HepG2 (cell line): ENCODE results near the gene FHIT. TPM values are rescaled to one million over a fixed set of nuclear protein-coding genes. Genes with fewer than 3 reads are reported as not detected.

Experiments used
- ATAC-seq: fragments of 200-7000 bp; cut with Tn5 transposase; 3 replicates; pipeline ENCODE4 v1.9.1; 2020; ENCODE audit warnings: mild to moderate bottlenecking, moderate library complexity
- BruUV-seq: library from RNA; stranded (reverse); fragments of 400-500 nt; replicated peaks from 2 replicates; lab custom pipeline; 2021; lab: Mats Ljungman, UMichigan
- CTCF ChIA-PET: fragments of 300-600 bp; formaldehyde crosslinking; extraction: SDS; loops from one replicate; lab custom pipeline; 2021; ENCODE audit warnings: low total read pairs, inconsistent platforms, low intra/inter-chr PET ratio; lab: Yijun Ruan, JAX
- POLR2A ChIA-PET: fragments of 350-600 bp; sonication (Branson Sonifier 250); formaldehyde crosslinking; loops from one replicate; lab custom pipeline; 2020; ENCODE audit warnings: antibody characterized with exemption, inconsistent platforms; lab: Yijun Ruan, JAX
- DNase-seq: peaks from one replicate; pipeline ENCODE4 v3.0.0-alpha.2; 2015; ENCODE audit warnings: low spot score
- FAIRE-seq: peaks from 3 replicates; lab custom pipeline; 2011; peaks lifted over from hg19 to GRCh38; lab: Jason Lieb, UNC
- H2AFZ ChIP-seq: one replicate; pipeline ENCODE4 v1.6.1; 2011; ENCODE audit warnings: low read length, inconsistent platforms
- H3K27ac ChIP-seq: fragments of 300-600 bp; 3 replicates; pipeline ENCODE4 v1.8.0; 2011; ENCODE audit warnings: mixed run types, mild to moderate bottlenecking, mixed read lengths, low read length, inconsistent platforms; ENCODE audit not compliant: insufficient read depth; ENCODE audit errors: extremely low read length
- H3K27me3 ChIP-seq, 2 experiments: fragments of 200-600 bp in 1 of 2; 2 replicates in 1 of 2; 3 replicates in 1 of 2; pipeline versions ENCODE4 v1.6.0 to v1.8.0; 2011; ENCODE audit warnings: low read length in 2 of 2, mild to moderate bottlenecking in 2 of 2, moderate library complexity in 2 of 2, inconsistent platforms in 1 of 2; ENCODE audit not compliant: insufficient read depth in 2 of 2, control insufficient read depth in 1 of 2
- H3K36me3 ChIP-seq, 2 experiments: fragments of 200-600 bp in 1 of 2; replicated peaks in 1 of 2; 2 replicates in 1 of 2; 3 replicates in 1 of 2; pipeline versions ENCODE4 v1.5.1 to v1.8.0; 2011; ENCODE audit warnings: low read length in 2 of 2, inconsistent platforms in 1 of 2; ENCODE audit not compliant: insufficient read depth in 2 of 2, control insufficient read depth in 1 of 2
- H3K4me1 ChIP-seq: 2 replicates; pipeline ENCODE4 v1.5.1; 2012; ENCODE audit warnings: low read length, inconsistent platforms; ENCODE audit not compliant: insufficient read depth
- H3K4me2 ChIP-seq: 2 replicates; pipeline ENCODE4 v1.6.0; 2011; ENCODE audit warnings: low read depth, low read length, inconsistent platforms
- H3K4me3 ChIP-seq, 3 experiments: fragments of 200-600 bp in 1 of 3; sonication (generic), shearing (Covaris generic) in 1 of 3; replicated peaks in 1 of 3; 2 replicates each; pipeline ENCODE4 v1.5.1; 2011 to 2016; ENCODE audit warnings: low read length in 3 of 3, inconsistent platforms in 2 of 3, low read depth in 2 of 3, mild to moderate bottlenecking in 2 of 3, control low read depth in 1 of 3, mixed read lengths in 1 of 3; ENCODE audit not compliant: insufficient read depth in 1 of 3
- H3K79me2 ChIP-seq: one replicate; pipeline ENCODE4 v1.6.1; 2011; ENCODE audit warnings: low read length, inconsistent platforms; ENCODE audit not compliant: insufficient read depth
- H3K9ac ChIP-seq: 2 replicates; pipeline ENCODE4 v1.6.0; 2011; ENCODE audit warnings: mild to moderate bottlenecking, low read depth, low read length, inconsistent platforms; ENCODE audit not compliant: insufficient read depth
- H3K9me3 ChIP-seq: 2 replicates; pipeline ENCODE4 v1.5.1; 2012; ENCODE audit warnings: mild to moderate bottlenecking, low read length
- H4K20me1 ChIP-seq: 2 replicates; pipeline ENCODE4 v1.6.0; 2011; ENCODE audit warnings: inconsistent platforms, mild to moderate bottlenecking, low read length, moderate library complexity; ENCODE audit not compliant: insufficient read depth
- CEBPZ ChIP-seq: IDR thresholded peaks from 2 replicates; pipeline ENCODE4 v1.6.1; 2012; ENCODE audit warnings: low read length, improper control_type of control experiment
- NFE2L2 ChIP-seq: fragments of 150-350 bp; IDR thresholded peaks from 2 replicates; pipeline ENCODE4 v1.6.1; 2014; ENCODE audit warnings: low read length
- RCOR2 ChIP-seq: IDR thresholded peaks from 2 replicates; pipeline ENCODE4 v1.6.1; 2016; ENCODE audit warnings: missing biosample characterization, missing genetic modification reagents
- TFE3 ChIP-seq: IDR thresholded peaks from 2 replicates; pipeline ENCODE4 v1.6.1; 2016
- YEATS4 ChIP-seq: sonication (generic); formaldehyde crosslinking; IDR thresholded peaks from 2 replicates; pipeline ENCODE4 v1.4.0; 2020; ENCODE audit warnings: missing genetic modification reagents, borderline replicate concordance
- WGBS: methylation state at CpG from one replicate; pipeline ENCODE4 v1.1.6; 2017; ENCODE audit warnings: low lambda C conversion rate; 5-methylcytosine and 5-hydroxymethylcytosine counted together
- in situ Hi-C: cut with HindIII; loops from 2 replicates; pipeline ENCODE4 v1.10.0; 2017; ENCODE audit warnings: low pct_unique_long_range_greater_than_20kb; ENCODE audit not compliant: extremely low pct_ligation_motif_present
- intact Hi-C: fragments of 100-400 bp; cut with micrococcal nuclease; formaldehyde crosslinking; loops from one replicate; pipeline ENCODE4 v1.10.0; 2022; ENCODE audit not compliant: unreplicated experiment
- polyA plus RNA-seq, 8 experiments: library from polyadenylated mRNA; depleted of rRNA in 3 of 8; stranded (reverse) in 7 of 8; unstranded in 1 of 8; fragments of >200 nt; fragmentation: Illumina TruSeq in 4 of 8; extraction: Trizol in 4 of 8; gene quantifications; 2 replicates each; pipeline versions ENCODE4 v1.2.1 to v1.2.3, GENCODE V29; 2011 to 2016; ENCODE audit warnings: low read depth in 4 of 8, missing spikeins in 1 of 8, mixed read lengths in 1 of 8; ENCODE audit not compliant: insufficient read depth in 1 of 8
- total RNA-seq, 5 experiments: library from RNA; depleted of rRNA; stranded (reverse); fragments of >200 nt; fragmentation: Illumina TruSeq; extraction: Trizol; gene quantifications; 2 replicates each; pipeline ENCODE4 v1.2.3, GENCODE V29; 2016; ENCODE audit warnings: low read depth in 1 of 5

The FHIT gene
- total and polyA plus RNA-seq, 2 of the 13 experiments (the other 11 are each of a cell fraction or from before 2014, with no cell fraction given) = 4.0 to 4.6 TPM

GRCh38 chr3:59817511-59817910 is 1433.7 kb downstream of the FHIT start (continued):
- TF ChIP-seq CEBPZ (no peak), TFE3 (CRISPR knock-in tag) (no peak), RCOR2 (CRISPR knock-in tag) (no peak)
- TF ChIP-seq, all 625 proteins: peak for 0

- POLR2A ChIA-PET = no interaction called here
- no peak for DNase-seq
- Histone ChIP-seq H3K36me3 (no peaks in the 10 kb centered on the region), H3K9me3 (no peaks in the 10 kb centered on the region), H4K20me1 (no peaks in the 10 kb centered on the region), H3K4me3 (no peak overlapping the region), H3K4me2 (no peak overlapping the region), H3K79me2 (no peaks in the 10 kb centered on the region), H2AFZ (no peak overlapping the region), H3K4me1 (peaks cover 16% of the 10 kb centered on the region; the same call in 1 of the 2 replicates), H3K27ac (no peak overlapping the region), H3K9ac (no peak overlapping the region), H3K27me3 (no peaks in the 10 kb centered on the region; a peak in 1 of 5 replicates)
- 17% methylated on average over 1 of the region's 1 CpG for WGBS
- in situ Hi-C loops (no loop called here), intact Hi-C loops (no loop called here)
- no peak for TF ChIP-seq YEATS4
- TF ChIP-seq NFE2L2 = 0 out of 2 replicates have a peak, but pooled peaks have one; percentile 7
- CTCF ChIA-PET = no interaction called here
- no peak for ATAC-seq
- no peak for FAIRE-seq
- BruUV-seq = no TSS peak
Measured at GRCh38 chr3:59816312-59816711, 1434.9 kb downstream of the FHIT start.
